Kidney (tissue), 14 donors: Measurements from ENCODE around the gene GALNT8. TPM values are rescaled to one million over a fixed set of nuclear protein-coding genes. Genes with fewer than 3 reads are reported as not detected.
A peak's percentile ranks its signal among the peaks of the same experiment; 100 is the strongest.

ENCODE experiments used
- DNase-seq, 5 donors: peaks; one replicate each; pipeline ENCODE4 v3.0.0-alpha.2; 2013 to 2020
- FAIRE-seq: peaks from 2 replicates; lab custom pipeline; 2012; peaks lifted over from hg19 to GRCh38; lab: Jason Lieb, UNC
- H3K27ac ChIP-seq, 2 donors: one replicate each; pipeline ENCODE4 v1.7.0; 2013; ENCODE audit warnings: low read depth in 2 of 2, low read length in 2 of 2, inconsistent platforms in 1 of 2
- H3K27me3 ChIP-seq: one replicate; pipeline ENCODE4 v1.7.1; 2013; ENCODE audit warnings: low read length, inconsistent platforms; ENCODE audit not compliant: control insufficient read depth, insufficient read depth
- H3K36me3 ChIP-seq, 3 donors: one replicate each; pipeline versions ENCODE4 v1.7.0 to v1.7.1; 2013; ENCODE audit warnings: low read length in 3 of 3, control low read depth in 1 of 3, inconsistent platforms in 1 of 3; ENCODE audit not compliant: insufficient read depth in 3 of 3, control insufficient read depth in 2 of 3
- H3K4me1 ChIP-seq, 3 donors: one replicate each; pipeline versions ENCODE4 v1.7.0 to v1.7.1; 2013; ENCODE audit warnings: low read length in 3 of 3, inconsistent platforms in 1 of 3, low read depth in 1 of 3; ENCODE audit not compliant: control insufficient read depth in 2 of 3, insufficient read depth in 2 of 3
- H3K4me3 ChIP-seq, 3 donors: one replicate each; pipeline versions ENCODE4 v1.7.0 to v1.8.1; 2013; ENCODE audit warnings: low read length in 3 of 3, control low read depth in 1 of 3, inconsistent platforms in 1 of 3
- H3K9ac ChIP-seq, 3 donors: one replicate each; pipeline versions ENCODE4 v1.7.0 to v1.7.1; 2013; ENCODE audit warnings: low read length in 3 of 3, control low read depth in 1 of 3, inconsistent platforms in 1 of 3
- H3K9me3 ChIP-seq, 3 donors: one replicate each; pipeline versions ENCODE4 v1.7.0 to v1.7.1; 2013; ENCODE audit warnings: low read length in 3 of 3, control low read depth in 1 of 3, inconsistent platforms in 1 of 3; ENCODE audit not compliant: control insufficient read depth in 2 of 3, insufficient read depth in 1 of 3
- CTCF ChIP-seq: IDR thresholded peaks from 3 replicates; pipeline ENCODE4 v1.5.1; 2012; ENCODE audit warnings: mild to moderate bottlenecking, moderate library complexity, borderline replicate concordance; ENCODE audit not compliant: insufficient read depth; ENCODE audit errors: extremely low read depth
- intact Hi-C: fragments of 100-400 bp; cut with DNase I; formaldehyde crosslinking; loops from one replicate; pipeline ENCODE4 v1.11.1; 2022
- polyA plus RNA-seq: library from polyadenylated mRNA; stranded (reverse); fragments of 350-450 nt; fragmentation: Illumina TruSeq; extraction: RNeasy Lipid Tissue Mini Kit (QIAGEN cat#74804); gene quantifications from one replicate; pipeline ENCODE4 v1.2.3, GENCODE V29; 2014; ENCODE audit warnings: low read depth, low replicate concordance; ENCODE audit not compliant: insufficient read depth
- total RNA-seq: library from RNA; stranded (reverse); fragmentation: NEBNext Ultra II Directional; extraction: Animal tissue kit (Norgen Biotek cat#: 25700); gene quantifications from one replicate; pipeline ENCODE4 v1.2.1, GENCODE V29; 2021
- donor health status: control.
- donor health status: control.
- donor health status: control.
- donor health status: control.
- donor health status: control.
- donor health status: DM: yes; HTN: yes; CAD: no.
- donor health status: Normal renal cell carcinoma (clear cell type).

GALNT8 gene
- total and polyA plus RNA-seq, 2 donors from 2014 or later: 0.25 to 1.4 TPM

- no peaks in the 10 kb centered on the region for H3K9me3 ChIP-seq
- FAIRE-seq: no peak
- no peak overlapping the region for H3K27ac ChIP-seq
- H3K4me1 ChIP-seq: no peaks in the 10 kb centered on the region
- no peaks in the 10 kb centered on the region for H3K36me3 ChIP-seq
- TF ChIP-seq CTCF: no peak
- H3K27me3 ChIP-seq: peaks cover 10% of the 10 kb centered on the region
- H3K4me3 ChIP-seq: no peak overlapping the region
- intact Hi-C loops: no loop called here
- H3K9ac ChIP-seq: no peak overlapping the region
- DNase-seq: peak in 4 of 5 donors; percentile 82 to 90 (median 86)
Measured at GRCh38 chr12:4809013-4809448, 88.8 kb downstream of the GALNT8 start.

DNA sequence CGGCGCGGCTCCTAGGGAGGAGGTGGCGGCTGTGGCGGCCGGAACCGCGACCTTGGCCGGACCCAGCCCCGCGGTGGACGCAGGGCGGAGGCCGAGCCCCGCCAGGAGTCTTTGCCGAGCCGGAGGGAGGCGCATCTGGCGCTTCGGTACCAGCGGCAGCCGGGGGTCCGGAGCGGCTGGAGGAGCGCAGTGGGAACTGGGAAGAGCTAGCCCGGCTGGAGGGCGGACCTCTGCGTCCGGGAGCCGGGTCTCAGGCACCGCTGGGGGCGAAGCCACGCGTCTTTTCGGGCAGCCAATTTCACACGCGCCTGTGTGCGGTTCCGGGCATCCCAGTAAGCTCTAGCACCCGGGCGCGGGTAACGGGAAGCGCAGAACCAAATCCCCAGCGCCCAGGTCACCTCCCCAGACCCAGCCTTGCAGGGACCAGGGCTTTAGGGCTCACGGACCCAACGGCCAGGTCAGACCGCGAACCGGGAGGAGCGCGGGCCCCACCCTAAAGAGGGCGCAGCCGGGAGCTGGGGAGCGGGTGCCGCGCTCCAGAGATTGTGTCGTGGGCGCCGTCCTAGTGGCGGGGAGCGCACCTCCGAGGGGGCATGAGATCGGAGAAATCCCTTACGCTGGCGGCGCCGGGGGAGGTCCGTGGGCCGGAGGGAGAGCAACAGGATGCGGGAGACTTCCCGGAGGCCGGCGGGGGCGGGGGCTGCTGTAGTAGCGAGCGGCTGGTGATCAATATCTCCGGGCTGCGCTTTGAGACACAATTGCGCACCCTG lies 89.4 kb downstream of the GALNT8 start:
- peak in 4 of 5 donors; percentile 33 to 59 (median 52) for DNase-seq
- no peak for FAIRE-seq

GRCh38 chr12:4810219-4810671 lies 90.0 kb downstream of the GALNT8 start:
- no peak for DNase-seq
- H3K9me3 ChIP-seq: no peaks in the 10 kb centered on the region
- FAIRE-seq: no peak
- H3K4me1 ChIP-seq: no peaks in the 10 kb centered on the region
- no peak overlapping the region for H3K9ac ChIP-seq
- intact Hi-C loops: no loop called here
- no peaks in the 10 kb centered on the region for H3K36me3 ChIP-seq
- peaks cover 10% of the 10 kb centered on the region for H3K27me3 ChIP-seq
- TF ChIP-seq CTCF: no peak
- H3K4me3 ChIP-seq: no peak overlapping the region
- no peak overlapping the region for H3K27ac ChIP-seq

More for the DNA sequence above, 89.4 kb downstream of the GALNT8 start:
- Histone ChIP-seq H3K36me3 (no peaks in the 10 kb centered on the region), H3K27me3 (peaks cover 10% of the 10 kb centered on the region), H3K9ac (no peak overlapping the region), H3K27ac (no peak overlapping the region), H3K4me3 (peak overlapping the region in 1 of 3 donors; percentile 16), H3K9me3 (no peaks in the 10 kb centered on the region), H3K4me1 (no peaks in the 10 kb centered on the region)
- intact Hi-C loops: no loop called here
- TF ChIP-seq CTCF: no peak
